GM10847 (cell line): ENCODE measurements around the gene MYO9B.

Experiments used
- POLR2A ChIP-seq: IDR thresholded peaks from 2 replicates; pipeline ENCODE4 v1.6.1; 2011; ENCODE audit not compliant: insufficient read length; ENCODE audit errors: extremely low read depth

The MYO9B gene

GRCh38 chr19:17240826-17241399 lies 165.3 kb downstream of the MYO9B start:
- no peak for TF ChIP-seq POLR2A

GRCh38 chr19:17242431-17243208 lies 167.0 kb downstream of the MYO9B start:
- TF ChIP-seq POLR2A: no peak

GRCh38 chr19:17243211-17243829 lies 167.7 kb downstream of the MYO9B start:
- no peak for TF ChIP-seq POLR2A

- no peak for TF ChIP-seq POLR2A
These were observed 168.4 kb downstream of the MYO9B start for GRCh38 chr19:17243830-17244617.

GRCh38 chr19:17244618-17245534 lies 169.3 kb downstream of the MYO9B start:
- TF ChIP-seq POLR2A: no peak

DNA sequence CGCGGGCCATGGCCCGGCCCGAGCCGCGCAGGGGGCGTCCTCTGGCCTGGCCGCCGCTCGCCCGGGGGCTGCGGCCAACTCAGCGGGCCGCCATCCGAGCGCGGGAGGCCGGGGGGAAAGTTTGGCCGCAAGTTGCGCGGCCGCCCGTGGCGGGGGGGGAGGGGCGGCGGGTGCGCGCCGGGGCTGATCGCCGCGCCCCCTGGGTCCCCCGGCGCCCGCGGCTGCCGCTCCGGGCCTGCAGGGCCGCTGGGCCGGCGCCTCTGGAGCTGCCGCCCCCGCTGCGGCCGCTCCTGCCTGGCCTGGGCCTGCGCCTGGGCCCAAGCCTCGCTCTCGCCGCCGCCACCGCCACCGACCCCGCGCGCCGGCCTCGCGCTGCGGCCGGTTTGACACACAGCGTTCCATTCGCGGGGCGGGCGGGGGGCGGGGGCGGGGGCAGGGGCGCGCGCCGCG lies 170.0 kb downstream of the MYO9B start, which contains the start of gene NR2F6:
Gene NR2F6, minus strand, starts transcription at position 385 of the 450 bp plus-strand sequence. CDS start 699 bp downstream, outside the sequence.
- no peak for TF ChIP-seq POLR2A

GRCh38 chr19:17246681-17247425 lies 171.3 kb downstream of the MYO9B start:
- TF ChIP-seq POLR2A: no peak

GRCh38 chr19:17248011-17248776 lies 172.6 kb downstream of the MYO9B start:
- no peak for TF ChIP-seq POLR2A

DNA sequence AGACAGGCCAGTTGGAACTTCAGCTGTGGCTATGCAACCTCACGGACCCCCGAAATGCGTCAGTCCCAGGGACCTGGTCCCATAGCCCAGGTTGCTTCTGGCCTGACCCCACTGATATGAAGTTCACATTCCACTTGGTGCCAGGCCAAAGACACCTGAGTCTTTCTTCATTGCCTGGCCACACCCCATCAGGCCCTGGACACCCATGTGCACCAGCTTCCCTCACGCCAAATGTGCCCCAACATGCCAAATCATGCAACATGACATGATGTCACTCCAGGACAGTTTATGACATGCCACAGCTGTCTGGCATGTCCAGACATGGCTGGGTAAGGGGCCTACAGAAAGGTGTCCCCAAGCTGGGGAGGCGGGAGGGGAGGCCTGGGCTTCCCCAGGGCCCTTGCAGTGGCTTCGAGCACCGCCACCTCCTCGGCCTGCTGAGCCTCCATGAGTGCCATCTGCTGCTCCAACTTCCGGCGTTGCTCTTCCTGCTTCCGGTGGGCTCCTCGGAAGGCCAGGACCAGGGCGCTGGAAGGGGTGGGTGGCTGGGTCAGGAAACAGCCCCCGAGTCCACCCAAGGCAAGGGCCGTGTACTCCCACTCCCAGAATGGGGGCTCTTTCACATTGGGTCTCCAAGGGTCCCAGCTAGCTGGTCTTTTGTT lies 174.4 kb downstream of the MYO9B start:
- TF ChIP-seq POLR2A: no peak

GRCh38 chr19:17254636-17255035 lies 179.1 kb downstream of the MYO9B start:
- TF ChIP-seq POLR2A: no peak

DNA sequence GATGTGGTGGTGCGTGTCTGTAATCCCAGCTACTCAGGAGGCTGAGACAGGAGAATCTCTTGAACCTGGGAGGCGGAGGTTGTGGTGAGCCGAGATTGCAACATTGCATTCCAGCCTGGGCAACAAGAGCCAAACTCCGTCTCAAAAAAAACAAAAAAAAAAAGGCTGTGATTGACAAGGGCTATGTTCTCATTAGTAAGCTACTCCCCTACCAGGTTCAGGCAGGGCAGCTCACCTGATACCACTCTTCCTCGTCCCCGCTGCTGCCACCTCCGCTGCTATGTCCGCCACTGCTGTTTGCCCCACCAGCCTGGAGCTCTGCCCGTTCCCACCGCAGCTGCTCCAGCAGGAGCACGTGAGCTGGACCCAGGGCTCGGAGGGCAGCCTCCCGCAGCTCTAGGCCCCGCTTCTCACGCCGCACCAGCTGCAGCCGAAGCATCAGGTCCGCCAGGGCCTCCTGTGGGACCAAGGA lies 179.6 kb downstream of the MYO9B start:
- no peak for TF ChIP-seq POLR2A

GRCh38 chr19:17256130-17256529 lies 180.6 kb downstream of the MYO9B start:
- TF ChIP-seq POLR2A: no peak
